ENCODE measurements around the gene SEMA5B.

The SEMA5B gene

DNA sequence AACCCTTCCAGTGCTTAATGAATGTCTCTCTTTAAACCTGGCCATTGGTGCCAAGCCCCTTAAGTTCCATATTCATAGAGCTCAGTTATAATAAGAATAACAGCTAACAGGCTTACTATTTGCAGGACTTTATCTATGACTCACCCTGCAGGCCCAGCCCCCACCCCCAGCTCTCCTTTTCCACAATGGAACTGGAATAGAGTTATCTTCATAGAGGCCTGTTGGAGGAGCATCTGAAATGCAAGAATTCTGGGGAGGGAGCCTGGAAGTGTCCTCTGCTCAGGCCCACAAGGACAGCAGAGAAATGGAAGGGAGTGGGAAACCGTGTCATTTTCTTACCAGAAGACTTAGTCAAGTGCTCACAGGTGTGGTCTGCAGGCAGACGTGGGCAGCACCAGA is 52.8 kb downstream of the SEMA5B start:
- TF ChIP-seq TAF1 (IDR thresholded peaks at IDR 0.05; ENCODE audit: borderline replicate concordance, insufficient read depth, low read length) (no peak), SIN3A (IDR thresholded peaks at IDR 0.05; ENCODE audit: borderline replicate concordance, insufficient read depth, low read length) (no peak), POLR2AphosphoS5 (IDR thresholded peaks at IDR 0.05; ENCODE audit: low read depth, low read length) (no peak), FOXP2 (optimal IDR thresholded peaks at IDR 0.05; ENCODE audit: borderline replicate concordance, extremely low read depth, extremely low read length, insufficient read depth) (no peak)
- TF ChIP-seq, protein P1, sequence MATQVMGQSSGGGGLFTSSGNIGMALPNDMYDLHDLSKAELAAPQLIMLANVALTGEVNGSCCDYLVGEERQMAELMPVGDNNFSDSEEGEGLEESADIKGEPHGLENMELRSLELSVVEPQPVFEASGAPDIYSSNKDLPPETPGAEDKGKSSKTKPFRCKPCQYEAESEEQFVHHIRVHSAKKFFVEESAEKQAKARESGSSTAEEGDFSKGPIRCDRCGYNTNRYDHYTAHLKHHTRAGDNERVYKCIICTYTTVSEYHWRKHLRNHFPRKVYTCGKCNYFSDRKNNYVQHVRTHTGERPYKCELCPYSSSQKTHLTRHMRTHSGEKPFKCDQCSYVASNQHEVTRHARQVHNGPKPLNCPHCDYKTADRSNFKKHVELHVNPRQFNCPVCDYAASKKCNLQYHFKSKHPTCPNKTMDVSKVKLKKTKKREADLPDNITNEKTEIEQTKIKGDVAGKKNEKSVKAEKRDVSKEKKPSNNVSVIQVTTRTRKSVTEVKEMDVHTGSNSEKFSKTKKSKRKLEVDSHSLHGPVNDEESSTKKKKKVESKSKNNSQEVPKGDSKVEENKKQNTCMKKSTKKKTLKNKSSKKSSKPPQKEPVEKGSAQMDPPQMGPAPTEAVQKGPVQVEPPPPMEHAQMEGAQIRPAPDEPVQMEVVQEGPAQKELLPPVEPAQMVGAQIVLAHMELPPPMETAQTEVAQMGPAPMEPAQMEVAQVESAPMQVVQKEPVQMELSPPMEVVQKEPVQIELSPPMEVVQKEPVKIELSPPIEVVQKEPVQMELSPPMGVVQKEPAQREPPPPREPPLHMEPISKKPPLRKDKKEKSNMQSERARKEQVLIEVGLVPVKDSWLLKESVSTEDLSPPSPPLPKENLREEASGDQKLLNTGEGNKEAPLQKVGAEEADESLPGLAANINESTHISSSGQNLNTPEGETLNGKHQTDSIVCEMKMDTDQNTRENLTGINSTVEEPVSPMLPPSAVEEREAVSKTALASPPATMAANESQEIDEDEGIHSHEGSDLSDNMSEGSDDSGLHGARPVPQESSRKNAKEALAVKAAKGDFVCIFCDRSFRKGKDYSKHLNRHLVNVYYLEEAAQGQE (IDR thresholded peaks at IDR 0.05; ENCODE audit: insufficient read depth in 1 of 2, low read depth in 2 of 2, low read length in 2 of 2): no peak

DNA sequence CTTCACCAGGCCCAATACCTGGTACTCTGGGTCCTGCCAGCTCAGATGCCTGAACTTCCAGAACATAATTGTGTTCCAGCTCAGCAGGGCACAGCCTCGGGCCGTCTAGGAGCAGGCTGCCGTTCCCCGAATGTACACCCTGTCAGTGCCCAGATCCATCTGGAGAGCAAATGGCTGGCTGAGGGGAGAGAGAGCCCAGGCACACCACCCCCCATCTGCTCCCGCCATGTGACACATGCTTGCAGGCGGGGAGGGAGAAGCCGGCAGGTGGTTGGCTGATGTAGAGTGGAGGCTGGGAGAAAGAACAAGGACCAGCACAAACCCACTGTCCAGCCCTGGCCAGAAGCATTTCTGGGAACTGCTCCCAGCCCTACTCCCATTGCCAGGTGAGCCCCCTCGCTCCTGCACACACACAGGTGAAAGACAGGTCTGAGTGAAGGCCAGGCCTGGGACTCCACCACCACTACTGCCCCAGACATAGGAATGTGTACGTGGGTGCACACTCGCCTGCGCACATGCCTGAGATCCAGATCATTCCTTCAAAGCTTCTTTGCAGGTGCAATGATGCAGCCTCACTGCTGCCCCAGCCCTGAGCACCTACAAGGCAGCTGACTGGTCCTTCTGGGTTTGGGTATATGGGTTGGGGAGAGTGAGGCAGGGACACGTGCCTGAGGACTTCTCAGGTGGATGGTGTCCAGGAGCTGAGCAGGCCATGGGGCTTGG is 53.5 kb downstream of the SEMA5B start:
- TF ChIP-seq POLR2AphosphoS5 (IDR thresholded peaks at IDR 0.05; ENCODE audit: low read depth, low read length): no peak
- TF ChIP-seq, protein P1 (IDR thresholded peaks at IDR 0.05; ENCODE audit: insufficient read depth in 1 of 2, low read depth in 2 of 2, low read length in 2 of 2): no peak

DNA sequence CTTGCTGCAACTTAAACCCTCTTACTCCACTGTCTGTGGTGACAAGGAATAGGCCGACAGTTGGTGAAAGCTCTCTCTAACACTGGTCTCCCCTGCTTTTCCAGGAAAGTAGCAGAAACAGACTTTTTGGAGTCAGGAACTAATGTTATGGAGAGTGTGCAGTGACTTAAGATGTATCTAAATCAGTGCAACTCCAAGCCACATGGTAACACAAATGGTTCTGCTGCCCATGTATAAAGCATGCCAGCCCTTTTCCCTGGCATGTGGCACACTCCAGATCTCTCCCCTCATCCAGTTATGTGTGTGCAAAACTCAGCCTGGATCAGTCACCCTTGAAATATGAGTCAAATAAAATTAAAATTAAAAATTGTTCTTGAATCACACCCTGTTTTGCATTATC is 55.4 kb downstream of the SEMA5B start:
- no peak for TF ChIP-seq POLR2AphosphoS5 (IDR thresholded peaks at IDR 0.05; ENCODE audit: low read depth, low read length)
- no peak for TF ChIP-seq TAF1 (IDR thresholded peaks at IDR 0.05; ENCODE audit: borderline replicate concordance, insufficient read depth, low read length)
- no peak for TF ChIP-seq SIN3A (IDR thresholded peaks at IDR 0.05; ENCODE audit: borderline replicate concordance, insufficient read depth, low read length)
- TF ChIP-seq, protein P1 (IDR thresholded peaks at IDR 0.05; ENCODE audit: insufficient read depth in 1 of 2, low read depth in 2 of 2, low read length in 2 of 2): no peak
- no peak for TF ChIP-seq FOXP2 (optimal IDR thresholded peaks at IDR 0.05; ENCODE audit: borderline replicate concordance, extremely low read depth, extremely low read length, insufficient read depth)

DNA sequence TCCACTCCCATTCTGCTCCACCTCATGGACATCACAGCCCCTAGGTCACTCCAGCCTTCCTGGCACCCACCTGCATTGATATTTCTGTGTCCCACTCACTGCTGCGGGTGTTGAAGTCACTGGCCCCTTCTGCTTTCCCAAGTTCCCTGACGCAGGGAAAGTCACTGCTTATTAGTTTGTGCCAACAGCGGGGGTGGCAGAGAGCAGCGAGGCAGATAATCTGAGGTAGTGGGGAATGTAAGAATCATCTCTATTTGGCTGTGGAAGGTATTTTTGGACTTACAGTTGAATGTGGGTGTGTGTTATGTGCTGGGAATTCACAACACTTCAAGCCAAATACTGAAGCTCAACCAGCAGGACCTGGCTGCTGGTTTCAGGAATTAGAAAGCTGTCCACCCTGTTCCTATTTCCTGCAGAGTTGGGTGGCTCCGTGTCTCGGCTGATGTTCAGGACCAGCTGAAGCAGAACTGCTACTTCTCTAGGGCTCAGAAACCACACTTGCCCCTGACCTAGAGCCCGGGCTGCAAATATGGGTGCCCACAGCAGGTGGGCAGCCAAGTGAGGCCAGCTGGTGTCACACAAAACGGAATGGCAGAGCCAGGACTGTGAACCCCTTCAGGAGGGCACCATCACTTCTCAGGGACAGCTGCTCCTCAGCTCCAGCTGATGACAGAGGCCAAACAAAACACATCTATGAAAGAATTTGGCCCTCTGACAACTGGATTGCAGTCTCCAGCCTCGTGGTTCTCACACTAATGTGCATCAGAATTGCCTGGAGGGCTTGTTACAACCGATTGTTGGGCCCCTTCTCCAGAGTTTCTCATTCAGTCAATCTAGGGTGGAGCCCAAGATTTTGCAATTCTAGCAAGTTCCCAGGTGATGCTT is 57.7 kb downstream of the SEMA5B start:
- no peak for TF ChIP-seq TAF1 (IDR thresholded peaks at IDR 0.05; ENCODE audit: borderline replicate concordance, insufficient read depth, low read length)
- TF ChIP-seq, protein P1 (IDR thresholded peaks at IDR 0.05; ENCODE audit: insufficient read depth in 1 of 2, low read depth in 2 of 2, low read length in 2 of 2): no peak
- no peak for TF ChIP-seq SIN3A (IDR thresholded peaks at IDR 0.05; ENCODE audit: borderline replicate concordance, insufficient read depth, low read length)
- no peak for TF ChIP-seq POLR2AphosphoS5 (IDR thresholded peaks at IDR 0.05; ENCODE audit: low read depth, low read length)
- TF ChIP-seq FOXP2 (optimal IDR thresholded peaks at IDR 0.05; ENCODE audit: borderline replicate concordance, extremely low read depth, extremely low read length, insufficient read depth): no peak

All from PFSK-1 (cell line).